OCI-LY7 (cell line): ENCODE measurements around the gene NEURL2. TPM values are rescaled to one million over a fixed set of nuclear protein-coding genes. Genes with fewer than 3 reads are reported as not detected.

Source experiments
- BruUV-seq: library from RNA; stranded (reverse); fragments of 400-500 nt; replicated peaks from 2 replicates; lab custom pipeline; 2021; lab: Mats Ljungman, UMichigan
- CTCF ChIA-PET: fragments of 300-600 bp; sonication (Branson Sonifier 250); formaldehyde crosslinking; loops from one replicate; lab custom pipeline; 2022; ENCODE audit warnings: antibody characterized with exemption; ENCODE audit not compliant: unreplicated experiment; lab: Charles Lee
- POLR2A ChIA-PET: fragments of 300-600 bp; sonication (Branson Sonifier 250); formaldehyde crosslinking; loops from one replicate; lab custom pipeline; 2022; ENCODE audit warnings: antibody characterized with exemption; lab: Charles Lee
- DNase-seq: peaks from one replicate; pipeline ENCODE4 v3.0.0-alpha.2; 2015; ENCODE audit warnings: low spot score
- H2AFZ ChIP-seq: fragments of 200-600 bp; sonication (generic), shearing (Covaris generic); 2 replicates; pipeline ENCODE4 v1.6.1; 2014; ENCODE audit warnings: mild to moderate bottlenecking, antibody characterized with exemption, low read length, moderate library complexity
- H3K27ac ChIP-seq: fragments of 200-600 bp; sonication (generic); 2 replicates; pipeline ENCODE4 v1.5.1; 2014; ENCODE audit warnings: mixed run types, low read depth, mild to moderate bottlenecking, moderate library complexity, low read length, inconsistent platforms; ENCODE audit not compliant: poor library complexity, severe bottlenecking
- H3K36me3 ChIP-seq: fragments of 200-600 bp; sonication (generic); 2 replicates; pipeline ENCODE4 v1.6.1; 2014; ENCODE audit warnings: mild to moderate bottlenecking, antibody characterized with exemption, low read length, moderate library complexity, mixed read lengths; ENCODE audit not compliant: insufficient read depth
- H3K4me1 ChIP-seq: fragments of 200-600 bp; sonication (generic); 2 replicates; pipeline ENCODE4 v1.5.1; 2014; ENCODE audit warnings: mild to moderate bottlenecking, low read length; ENCODE audit not compliant: insufficient read depth, poor library complexity, severe bottlenecking
- H3K4me2 ChIP-seq: fragments of 200-600 bp; sonication (generic); 2 replicates; pipeline ENCODE4 v1.6.1; 2014; ENCODE audit warnings: mild to moderate bottlenecking, low read length
- H3K4me3 ChIP-seq: fragments of 200-600 bp; sonication (generic); 2 replicates; pipeline ENCODE4 v1.5.1; 2014; ENCODE audit warnings: mild to moderate bottlenecking, low read depth, low read length; ENCODE audit not compliant: poor library complexity, severe bottlenecking
- H3K79me2 ChIP-seq: fragments of 200-600 bp; sonication (generic); 2 replicates; pipeline ENCODE4 v1.6.1; 2016; ENCODE audit warnings: low read depth, mild to moderate bottlenecking, low read length, moderate library complexity, mixed read lengths; ENCODE audit not compliant: insufficient read depth
- H3K9me2 ChIP-seq: fragments of 200-600 bp; sonication (generic); 2 replicates; pipeline ENCODE4 v1.6.1; 2016; ENCODE audit warnings: mild to moderate bottlenecking, low read length, mixed read lengths; ENCODE audit not compliant: insufficient read depth
- H3K9me3 ChIP-seq: fragments of 200-600 bp; sonication (generic); 2 replicates; pipeline ENCODE4 v1.6.1; 2014; ENCODE audit warnings: mild to moderate bottlenecking, mixed run types, low read length, mixed read lengths
- H4K20me1 ChIP-seq: fragments of 200-600 bp; sonication (generic); 2 replicates; pipeline ENCODE4 v1.6.1; 2014; ENCODE audit warnings: mild to moderate bottlenecking, antibody characterized with exemption, low read length, moderate library complexity, mixed read lengths; ENCODE audit not compliant: insufficient read depth
- EZH2phosphoT487 ChIP-seq: fragments of 200-600 bp; sonication (generic); IDR thresholded peaks from 2 replicates; pipeline ENCODE4 v1.6.1; 2018; ENCODE audit warnings: low read depth, borderline replicate concordance, mild to moderate bottlenecking, mixed run types, antibody characterized with exemption, low read length, moderate library complexity, mixed read lengths
- intact Hi-C: fragments of 100-400 bp; cut with micrococcal nuclease; formaldehyde crosslinking; loops from one replicate; pipeline ENCODE4 v1.10.0; 2022; ENCODE audit not compliant: unreplicated experiment
- total RNA-seq, 2 experiments: library from RNA; depleted of rRNA in 1 of 2; stranded (reverse); fragments of >200 nt in 1 of 2; shearing (Covaris generic) in 1 of 2; gene quantifications; 2 replicates each; pipeline ENCODE4 v1.2.3, GENCODE V29; 2014 to 2022
- TF ChIP-seq, protein P1 (sequence below): fragments of 200-600 bp; sonication (generic); conservative IDR thresholded peaks from 2 replicates; pipeline ENCODE4 v1.5.1; 2014; ENCODE audit warnings: mild to moderate bottlenecking, antibody characterized with exemption, low read length, moderate library complexity, mixed read lengths

Gene NEURL2
- total RNA-seq, 2 experiments from 2014 or later: 9.9 to 10.7 TPM

DNA sequence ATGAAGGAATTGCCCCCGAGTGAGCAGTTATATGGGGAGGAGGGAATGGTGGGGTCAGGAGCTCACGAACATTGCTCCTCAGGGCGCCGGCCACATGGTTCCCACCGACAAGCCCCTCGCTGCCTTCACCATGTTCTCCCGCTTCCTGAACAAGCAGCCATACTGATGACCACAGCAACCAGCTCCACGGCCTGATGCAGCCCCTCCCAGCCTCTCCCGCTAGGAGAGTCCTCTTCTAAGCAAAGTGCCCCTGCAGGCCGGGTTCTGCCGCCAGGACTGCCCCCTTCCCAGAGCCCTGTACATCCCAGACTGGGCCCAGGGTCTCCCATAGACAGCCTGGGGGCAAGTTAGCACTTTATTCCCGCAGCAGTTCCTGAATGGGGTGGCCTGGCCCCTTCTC lies 7.3 kb upstream of the NEURL2 start:
- DNase-seq: no peak

DNA sequence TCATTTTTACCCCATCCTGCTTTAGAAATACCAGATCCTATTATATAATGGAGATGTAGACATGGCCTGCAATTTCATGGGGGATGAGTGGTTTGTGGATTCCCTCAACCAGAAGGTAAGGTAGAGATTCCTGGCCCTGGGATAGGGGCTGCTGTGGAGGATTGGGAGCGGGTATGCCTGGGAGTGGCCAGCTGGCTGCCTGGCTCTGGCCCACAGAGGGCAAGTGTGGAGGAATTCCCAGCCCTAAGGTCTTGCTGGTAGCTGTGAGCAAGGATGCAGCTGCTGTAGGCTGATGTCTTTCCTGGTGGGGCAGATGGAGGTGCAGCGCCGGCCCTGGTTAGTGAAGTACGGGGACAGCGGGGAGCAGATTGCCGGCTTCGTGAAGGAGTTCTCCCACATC lies 6.7 kb upstream of the NEURL2 start:
- intact Hi-C loops: no loop called here
- Histone ChIP-seq H3K4me2 (no peak overlapping the region), H3K9me2 (no peaks in the 10 kb centered on the region), H3K27ac (no peak overlapping the region), H3K79me2 (no peaks in the 10 kb centered on the region), H3K36me3 (peaks cover 4% of the 10 kb centered on the region), H3K4me3 (no peak overlapping the region), H2AFZ (no peak overlapping the region), H3K9me3 (no peaks in the 10 kb centered on the region), H3K4me1 (peaks cover 5% of the 10 kb centered on the region), H4K20me1 (no peaks in the 10 kb centered on the region)
- BruUV-seq: no TSS peak
- POLR2A ChIA-PET: no interaction called here
- DNase-seq: no peak
- CTCF ChIA-PET: no interaction called here
- TF ChIP-seq, protein P1, sequence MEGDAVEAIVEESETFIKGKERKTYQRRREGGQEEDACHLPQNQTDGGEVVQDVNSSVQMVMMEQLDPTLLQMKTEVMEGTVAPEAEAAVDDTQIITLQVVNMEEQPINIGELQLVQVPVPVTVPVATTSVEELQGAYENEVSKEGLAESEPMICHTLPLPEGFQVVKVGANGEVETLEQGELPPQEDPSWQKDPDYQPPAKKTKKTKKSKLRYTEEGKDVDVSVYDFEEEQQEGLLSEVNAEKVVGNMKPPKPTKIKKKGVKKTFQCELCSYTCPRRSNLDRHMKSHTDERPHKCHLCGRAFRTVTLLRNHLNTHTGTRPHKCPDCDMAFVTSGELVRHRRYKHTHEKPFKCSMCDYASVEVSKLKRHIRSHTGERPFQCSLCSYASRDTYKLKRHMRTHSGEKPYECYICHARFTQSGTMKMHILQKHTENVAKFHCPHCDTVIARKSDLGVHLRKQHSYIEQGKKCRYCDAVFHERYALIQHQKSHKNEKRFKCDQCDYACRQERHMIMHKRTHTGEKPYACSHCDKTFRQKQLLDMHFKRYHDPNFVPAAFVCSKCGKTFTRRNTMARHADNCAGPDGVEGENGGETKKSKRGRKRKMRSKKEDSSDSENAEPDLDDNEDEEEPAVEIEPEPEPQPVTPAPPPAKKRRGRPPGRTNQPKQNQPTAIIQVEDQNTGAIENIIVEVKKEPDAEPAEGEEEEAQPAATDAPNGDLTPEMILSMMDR: no peak
- TF ChIP-seq EZH2phosphoT487: no peak

More for the DNA sequence above, 7.3 kb upstream of the NEURL2 start:
- no peaks in the 10 kb centered on the region for H3K9me2 ChIP-seq
- peaks cover 4% of the 10 kb centered on the region for H3K36me3 ChIP-seq
- TF ChIP-seq, protein P1: no peak
- H3K27ac ChIP-seq: no peak overlapping the region
- no peak overlapping the region for H3K4me2 ChIP-seq
- H3K79me2 ChIP-seq: no peaks in the 10 kb centered on the region
- intact Hi-C loops: no loop called here
- H3K9me3 ChIP-seq: no peaks in the 10 kb centered on the region
- ChIA-PET POLR2A (no interaction called here), CTCF (no interaction called here)
- no TSS peak for BruUV-seq
- no peak overlapping the region for H2AFZ ChIP-seq
- H4K20me1 ChIP-seq: no peaks in the 10 kb centered on the region
- no peak overlapping the region for H3K4me3 ChIP-seq
- peaks cover 7% of the 10 kb centered on the region for H3K4me1 ChIP-seq

DNA sequence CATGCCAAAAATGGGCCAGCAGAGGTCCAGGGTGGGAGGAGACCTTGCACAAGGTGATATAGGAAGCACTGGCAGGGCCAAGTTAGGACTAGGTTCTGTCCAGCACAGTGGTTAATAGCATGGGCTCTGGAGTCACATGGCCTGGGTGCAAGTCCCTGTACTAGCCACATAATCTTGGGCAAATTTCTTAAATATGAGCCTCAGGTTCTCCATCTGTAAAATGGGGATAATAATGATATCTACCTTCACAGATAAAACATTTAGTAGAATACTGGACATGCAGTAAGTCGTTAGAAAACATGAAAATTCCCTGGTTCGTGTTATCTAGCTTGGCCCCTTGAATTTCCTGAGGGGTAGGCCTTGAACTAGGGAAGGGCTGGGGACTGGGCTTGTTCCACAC lies 6.3 kb upstream of the NEURL2 start:
- POLR2A ChIA-PET: interaction anchor here (0.7 kb wide), 1 partner anchor 48 kb away, joined by 5 read pairs; no protein-coding TSS in a partner anchor
- no TSS peak for BruUV-seq
- Histone ChIP-seq H3K36me3 (peaks cover 4% of the 10 kb centered on the region), H3K4me1 (peaks cover 2% of the 10 kb centered on the region), H3K9me3 (no peaks in the 10 kb centered on the region), H4K20me1 (no peaks in the 10 kb centered on the region), H3K27ac (no peak overlapping the region), H3K79me2 (no peaks in the 10 kb centered on the region), H3K4me2 (no peak overlapping the region), H3K9me2 (no peaks in the 10 kb centered on the region), H2AFZ (no peak overlapping the region), H3K4me3 (no peak overlapping the region)
- intact Hi-C loops: no loop called here
- TF ChIP-seq EZH2phosphoT487: no peak
- TF ChIP-seq, protein P1: no peak
- no peak for DNase-seq
- CTCF ChIA-PET: no interaction called here
